Hepatocyte (in vitro differentiated cells): Measurements from ENCODE around the gene ATP7B.

Experiments
- CTCF ChIP-seq: fragments of 200-600 bp; sonication (generic); IDR thresholded peaks from 2 replicates; pipeline ENCODE4 v1.5.1; 2016; ENCODE audit warnings: antibody characterized with exemption, mild to moderate bottlenecking; ENCODE audit not compliant: poor library complexity
- EZH2 ChIP-seq: fragments of 200-600 bp; sonication (generic); IDR thresholded peaks from 2 replicates; pipeline ENCODE4 v1.6.1; 2016; ENCODE audit warnings: antibody characterized with exemption, mild to moderate bottlenecking, borderline replicate concordance

GRCh38 chr13:51977625-51978024, 33.6 kb downstream of the ATP7B start:
- TF ChIP-seq CTCF (no peak), EZH2 (no peak)
